Memory B cell (primary cell): ENCODE data around the gene IMP4.

Experiments
- ATAC-seq: fragments of 150-1000 bp; cut with Tn5 transposase; 2 replicates; pipeline ENCODE4 v1.10.0; 2021; ENCODE audit warnings: low read depth, mild to moderate bottlenecking, moderate library complexity
- DNase-seq, 2 donors: peaks; one replicate each; pipeline ENCODE4 v3.0.0; 2022; ENCODE audit warnings: low spot score in 2 of 2
- H3K27ac Mint-ChIP-seq: one replicate; pipeline ENCODE4 v1.8.0; 2022; ENCODE audit warnings: mild to moderate bottlenecking, moderate library complexity, mixed read lengths
- H3K27me3 Mint-ChIP-seq: one replicate; pipeline ENCODE4 v1.8.0; 2022; ENCODE audit warnings: mixed read lengths
- H3K36me3 Mint-ChIP-seq: one replicate; pipeline ENCODE4 v1.8.0; 2022; ENCODE audit warnings: mild to moderate bottlenecking, mixed read lengths
- H3K4me1 Mint-ChIP-seq: one replicate; pipeline ENCODE4 v1.8.0; 2022; ENCODE audit warnings: mixed read lengths
- H3K4me3 Mint-ChIP-seq: one replicate; pipeline ENCODE4 v1.8.0; 2022; ENCODE audit warnings: mild to moderate bottlenecking, moderate library complexity, mixed read lengths
- H3K9me3 Mint-ChIP-seq: one replicate; pipeline ENCODE4 v1.8.0; 2022; ENCODE audit warnings: mixed read lengths

IMP4 gene

DNA sequence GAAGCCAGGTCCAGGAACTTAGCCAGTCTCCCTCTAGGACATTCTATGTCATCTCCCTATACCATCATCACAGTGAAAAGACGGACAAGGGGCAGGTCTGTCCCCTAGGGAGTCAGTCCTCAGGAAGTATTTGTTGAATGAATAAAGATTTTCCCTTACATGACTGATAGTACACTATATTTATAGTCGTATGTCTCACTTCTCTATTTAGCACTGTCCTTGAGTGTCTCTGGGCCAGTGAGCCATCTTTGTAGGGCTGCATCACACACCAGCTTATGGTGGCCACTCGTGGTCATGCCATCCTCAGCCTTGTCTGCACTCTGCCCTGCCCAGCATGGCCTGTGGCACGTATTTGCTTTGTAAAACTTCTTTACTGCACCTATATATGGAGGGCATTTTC lies 38.9 kb downstream of the IMP4 start:
- H3K4me3 Mint-ChIP-seq: no peak overlapping the region
- no peaks in the 10 kb centered on the region for H3K9me3 Mint-ChIP-seq
- ATAC-seq (no peak), DNase-seq (no peak)
- H3K27ac Mint-ChIP-seq: peak overlapping the region; percentile 28
- H3K27me3 Mint-ChIP-seq: no peaks in the 10 kb centered on the region
- H3K4me1 Mint-ChIP-seq: peaks cover 56% of the 10 kb centered on the region
- H3K36me3 Mint-ChIP-seq: peaks cover 21% of the 10 kb centered on the region

DNA sequence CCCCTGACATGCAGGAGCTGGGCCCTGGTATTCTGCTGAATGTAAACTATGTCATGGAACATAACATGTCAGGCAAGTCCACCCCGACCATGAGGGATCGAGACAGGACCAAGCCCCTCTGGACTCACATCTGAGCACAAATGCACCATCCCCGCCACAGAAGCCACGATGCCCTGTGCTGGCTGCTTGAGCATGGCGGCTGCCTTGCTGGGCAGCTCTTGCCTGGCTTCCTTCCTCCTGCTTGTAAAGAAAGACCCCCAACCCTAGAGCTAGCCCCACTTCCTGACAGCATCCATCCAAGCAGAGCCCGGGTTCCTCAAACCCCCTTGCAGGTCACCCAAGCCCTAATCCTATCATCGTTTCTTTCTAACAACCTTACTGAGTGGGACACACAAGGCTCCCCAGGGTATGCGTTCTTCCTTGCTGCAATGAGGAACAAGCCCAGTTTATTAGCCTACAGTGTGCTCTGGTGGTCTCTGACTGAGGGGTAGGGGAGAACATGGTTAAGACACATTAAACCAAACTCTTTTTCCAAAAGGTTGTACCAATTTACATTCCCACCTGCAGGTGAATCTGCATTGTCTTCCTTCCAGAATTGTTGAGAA lies 39.7 kb downstream of the IMP4 start:
- Mint-ChIP-seq H3K36me3 (peaks cover 21% of the 10 kb centered on the region), H3K27ac (peak overlapping the region; percentile 28), H3K4me3 (no peak overlapping the region), H3K4me1 (peaks cover 54% of the 10 kb centered on the region), H3K27me3 (no peaks in the 10 kb centered on the region), H3K9me3 (no peaks in the 10 kb centered on the region)
- ATAC-seq: no peak
- DNase-seq: no peak

DNA sequence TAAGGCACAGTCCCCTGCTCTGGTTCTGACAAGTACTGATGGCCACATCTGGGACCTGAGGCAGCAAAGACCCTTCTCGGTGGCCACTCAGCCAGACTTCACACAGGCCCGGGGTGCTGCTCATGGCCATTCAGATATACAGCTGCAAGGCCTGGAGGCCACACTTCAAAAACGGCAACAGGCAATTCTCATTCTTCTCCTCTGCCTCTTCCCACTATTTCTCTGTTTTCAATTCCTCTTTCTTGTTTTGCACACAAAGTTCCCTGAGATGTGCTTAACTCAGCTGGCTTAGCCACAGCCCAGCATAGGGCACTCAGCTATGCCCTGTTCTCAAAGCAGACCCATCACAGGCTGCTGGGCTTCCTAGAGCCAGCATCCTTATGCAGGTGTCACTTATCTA lies 43.0 kb downstream of the IMP4 start:
- peaks cover 54% of the 10 kb centered on the region for H3K4me1 Mint-ChIP-seq
- H3K27ac Mint-ChIP-seq: peak overlapping the region; percentile 75
- H3K4me3 Mint-ChIP-seq: peak overlapping the region; percentile 35
- no peak for DNase-seq
- H3K27me3 Mint-ChIP-seq: no peaks in the 10 kb centered on the region
- peaks cover 11% of the 10 kb centered on the region for H3K36me3 Mint-ChIP-seq
- ATAC-seq: peak; percentile 66
- peaks cover 1% of the 10 kb centered on the region for H3K9me3 Mint-ChIP-seq

DNA sequence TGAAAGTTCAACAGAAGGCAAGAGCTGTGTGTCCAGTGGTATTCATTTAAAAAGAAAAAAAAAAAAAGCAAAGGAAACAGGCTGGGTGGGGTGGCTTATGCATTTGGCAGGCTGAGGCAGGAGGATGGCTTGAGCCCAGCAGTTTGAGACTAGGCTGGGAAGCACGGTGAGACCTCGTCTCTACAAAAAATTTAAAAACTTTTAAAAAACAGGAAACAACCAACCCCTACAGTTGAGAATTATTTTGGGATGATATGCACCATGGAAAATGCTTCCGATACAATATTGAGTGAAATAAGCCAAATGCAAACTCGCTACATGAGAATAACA lies 44.3 kb downstream of the IMP4 start:
- Mint-ChIP-seq H3K36me3 (peaks cover 9% of the 10 kb centered on the region), H3K9me3 (peaks cover 1% of the 10 kb centered on the region), H3K4me1 (peaks cover 46% of the 10 kb centered on the region), H3K4me3 (peak overlapping the region; percentile 50), H3K27ac (peak overlapping the region; percentile 75), H3K27me3 (no peaks in the 10 kb centered on the region)
- ATAC-seq: no peak
- DNase-seq: no peak

DNA sequence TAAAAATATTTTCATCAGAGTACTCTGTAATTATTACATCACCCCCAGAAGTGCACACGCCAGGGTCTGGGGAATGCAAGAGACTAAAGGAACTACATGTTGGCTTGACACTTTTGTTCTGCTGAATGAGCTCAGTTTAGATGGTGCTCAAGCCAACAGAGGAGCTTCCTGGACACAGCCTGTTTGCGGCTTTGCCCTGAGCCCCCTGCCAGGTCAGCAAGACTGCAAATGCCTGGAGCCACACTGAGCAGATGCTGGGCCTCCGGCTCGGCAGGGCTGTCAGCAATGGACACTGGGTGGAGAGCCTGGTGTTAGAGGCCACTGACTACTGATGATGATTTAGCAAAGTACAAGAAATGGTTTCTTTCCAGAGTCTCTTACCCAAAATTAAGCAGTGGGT lies 45.1 kb downstream of the IMP4 start:
- ATAC-seq: no peak

DNA sequence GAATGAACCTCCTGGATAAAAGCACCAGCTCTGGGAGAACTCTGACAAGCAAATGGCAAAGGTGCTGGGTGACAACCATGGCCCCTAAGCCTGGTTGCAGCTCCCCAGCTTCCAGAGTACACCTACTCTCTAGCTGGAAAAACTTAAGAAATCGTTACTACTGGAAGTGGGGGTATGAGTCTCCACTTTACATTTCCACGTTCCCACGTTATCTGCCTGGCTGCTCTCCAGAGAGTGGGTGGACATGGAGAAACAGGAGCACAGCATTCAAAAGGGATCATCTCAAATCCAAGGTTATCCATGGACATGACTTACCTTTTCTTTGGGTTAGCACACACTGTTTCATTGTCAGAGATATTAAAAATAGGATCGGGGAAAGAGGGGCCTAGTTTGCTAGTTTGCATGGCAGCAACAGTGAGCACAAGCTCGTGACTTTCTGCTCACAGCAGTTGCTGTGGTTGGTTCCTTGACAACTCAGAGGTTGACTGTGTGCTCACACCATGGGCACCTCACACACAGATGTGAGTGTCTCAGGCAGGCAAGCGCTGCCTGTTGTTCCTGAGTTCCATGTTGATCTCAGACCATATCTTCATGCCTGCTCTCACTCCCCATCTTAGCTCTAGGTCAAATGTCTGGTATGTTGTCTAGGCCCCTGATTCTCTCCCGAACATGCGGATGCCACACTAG lies 45.7 kb downstream of the IMP4 start:
- H3K27ac Mint-ChIP-seq: peak overlapping the region; percentile 54
- peaks cover 44% of the 10 kb centered on the region for H3K4me1 Mint-ChIP-seq
- no peaks in the 10 kb centered on the region for H3K27me3 Mint-ChIP-seq
- no peaks in the 10 kb centered on the region for H3K36me3 Mint-ChIP-seq
- no peak overlapping the region for H3K4me3 Mint-ChIP-seq
- DNase-seq: no peak
- no peak for ATAC-seq
- H3K9me3 Mint-ChIP-seq: peaks cover 1% of the 10 kb centered on the region

More for the DNA sequence above, 45.1 kb downstream of the IMP4 start:
- DNase-seq: no peak
- peaks cover 3% of the 10 kb centered on the region for H3K36me3 Mint-ChIP-seq
- H3K27me3 Mint-ChIP-seq: no peaks in the 10 kb centered on the region
- peaks cover 1% of the 10 kb centered on the region for H3K9me3 Mint-ChIP-seq
- peaks cover 44% of the 10 kb centered on the region for H3K4me1 Mint-ChIP-seq
- H3K27ac Mint-ChIP-seq: peak overlapping the region; percentile 54
- H3K4me3 Mint-ChIP-seq: no peak overlapping the region

DNA sequence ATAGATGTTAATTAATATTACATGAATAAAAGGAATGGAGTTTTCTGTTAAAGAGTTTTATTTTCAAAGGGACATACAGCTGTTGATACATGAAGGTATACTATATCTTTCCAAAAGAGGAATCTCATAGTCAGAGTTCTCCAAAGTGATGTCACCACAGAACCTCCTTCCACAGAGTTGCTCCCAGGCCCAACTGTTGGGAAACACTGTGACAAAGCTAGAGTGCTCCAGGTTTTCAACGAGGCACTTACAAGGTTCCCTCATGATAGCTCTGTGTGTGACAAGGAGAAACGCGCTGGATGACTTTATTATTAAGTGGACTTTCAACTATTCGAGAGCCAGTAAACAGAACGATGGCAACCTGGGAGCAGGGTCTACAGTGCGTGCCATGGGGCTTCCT lies 46.7 kb downstream of the IMP4 start:
- no peak overlapping the region for H3K4me3 Mint-ChIP-seq
- peak overlapping the region; percentile 54 for H3K27ac Mint-ChIP-seq
- peaks cover 44% of the 10 kb centered on the region for H3K4me1 Mint-ChIP-seq

DNA sequence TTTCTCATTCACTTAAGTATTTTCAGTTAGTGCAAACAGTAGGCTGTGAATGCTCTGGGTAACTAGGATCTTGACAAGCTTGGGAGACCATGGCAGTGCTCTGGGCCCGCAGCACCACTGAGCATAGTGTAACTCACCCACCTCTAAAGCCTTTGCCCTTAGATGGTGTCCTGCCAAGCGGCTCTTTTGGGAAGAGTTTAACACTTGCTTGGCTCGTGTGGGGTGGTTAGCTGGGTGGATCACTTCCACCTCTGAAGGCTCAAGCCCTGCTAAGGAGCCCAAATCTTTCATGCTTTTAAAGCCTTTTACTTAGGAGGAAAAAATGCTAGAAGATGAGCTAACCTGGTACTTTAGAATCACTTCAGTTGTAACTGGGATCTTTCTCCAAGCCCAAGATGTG lies 47.1 kb downstream of the IMP4 start:
- Mint-ChIP-seq H3K4me3 (no peak overlapping the region), H3K9me3 (peaks cover 1% of the 10 kb centered on the region), H3K36me3 (peaks cover 2% of the 10 kb centered on the region), H3K27me3 (peaks cover 2% of the 10 kb centered on the region), H3K27ac (no peak overlapping the region), H3K4me1 (peaks cover 44% of the 10 kb centered on the region)
- DNase-seq (no peak), ATAC-seq (no peak)

More for the DNA sequence above, 46.7 kb downstream of the IMP4 start:
- Mint-ChIP-seq H3K36me3 (no peaks in the 10 kb centered on the region), H3K27me3 (peaks cover 2% of the 10 kb centered on the region), H3K9me3 (peaks cover 1% of the 10 kb centered on the region)
- DNase-seq (no peak), ATAC-seq (no peak)

DNA sequence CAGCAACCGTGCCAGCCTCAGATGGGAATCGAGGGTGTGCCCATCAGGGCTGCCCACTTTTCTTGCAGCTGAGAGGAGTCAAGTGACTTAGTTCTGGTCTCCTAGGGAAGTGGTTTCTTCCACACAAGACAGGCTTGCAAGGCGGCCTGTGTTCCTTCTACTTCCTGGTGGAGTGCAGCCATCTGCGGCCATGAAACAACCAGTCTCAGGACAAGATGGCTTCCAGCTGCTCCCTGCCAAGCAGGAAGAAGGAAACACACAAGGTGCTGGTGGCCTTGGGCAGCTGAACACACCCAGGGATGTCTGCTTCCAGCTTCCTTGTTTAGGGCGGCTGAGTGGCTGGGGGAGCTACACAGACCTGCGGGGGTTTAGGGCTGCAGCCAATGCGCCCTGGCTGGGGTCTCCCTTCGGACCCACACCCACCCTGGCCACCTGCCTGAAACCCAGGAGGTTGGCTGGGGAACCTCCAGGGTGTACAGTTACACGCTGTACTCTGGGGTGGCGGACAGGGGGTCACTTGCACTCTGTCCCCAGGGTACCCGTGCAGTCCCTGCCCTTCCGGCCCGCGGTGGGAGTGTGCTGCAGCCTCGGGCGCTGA lies 47.9 kb downstream of the IMP4 start:
- DNase-seq: no peak
- H3K9me3 Mint-ChIP-seq: peaks cover 1% of the 10 kb centered on the region
- H3K27me3 Mint-ChIP-seq: peaks cover 2% of the 10 kb centered on the region
- peak overlapping the region; percentile 97 for H3K4me3 Mint-ChIP-seq
- H3K4me1 Mint-ChIP-seq: peaks cover 39% of the 10 kb centered on the region
- ATAC-seq: peak; percentile 26
- peak overlapping the region; percentile 89 for H3K27ac Mint-ChIP-seq
- H3K36me3 Mint-ChIP-seq: peaks cover 2% of the 10 kb centered on the region

DNA sequence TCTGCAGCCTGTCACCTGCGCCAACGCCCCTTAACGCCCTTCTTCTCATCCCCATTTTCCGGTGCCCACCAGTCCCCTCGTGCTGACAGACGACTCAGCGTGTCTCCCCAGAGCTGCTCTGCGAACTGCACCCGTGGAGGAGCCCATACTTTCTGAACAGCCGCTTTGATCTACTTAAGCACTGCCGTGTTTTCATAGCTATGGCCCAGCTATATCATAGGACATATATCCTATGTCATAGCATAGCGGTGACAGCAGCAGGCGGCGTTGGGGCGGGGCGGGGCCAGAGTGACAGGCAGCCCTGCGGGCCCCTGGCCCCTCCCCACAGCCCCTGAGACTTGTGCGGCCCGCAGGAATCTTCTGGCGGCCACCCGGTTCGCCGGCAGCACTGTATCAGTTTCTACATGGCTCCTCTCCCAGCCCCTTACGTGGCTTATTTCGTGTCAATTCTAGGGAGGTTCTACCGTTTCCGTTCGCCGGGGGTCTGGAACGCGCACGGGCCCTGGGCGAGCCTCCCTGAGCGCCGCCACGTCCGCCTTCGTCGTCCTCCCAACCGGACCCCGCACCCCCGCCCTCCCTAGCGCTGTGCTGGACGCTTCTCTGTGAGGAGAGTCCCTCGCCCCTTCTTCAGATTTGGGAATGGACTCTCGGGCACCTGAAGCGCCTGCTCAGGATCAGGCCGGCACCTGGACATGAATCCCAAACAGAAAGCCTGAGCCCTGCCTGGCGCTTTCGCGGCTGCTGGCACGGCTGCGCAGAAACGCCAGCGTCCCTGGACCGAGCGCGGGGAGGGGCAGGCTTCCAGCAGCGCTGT lies 48.6 kb downstream of the IMP4 start:
- no peak for DNase-seq
- peaks cover 1% of the 10 kb centered on the region for H3K9me3 Mint-ChIP-seq
- H3K27ac Mint-ChIP-seq: peak overlapping the region; percentile 89
- H3K4me3 Mint-ChIP-seq: peak overlapping the region; percentile 97
- ATAC-seq: peak; percentile 82
- peaks cover 2% of the 10 kb centered on the region for H3K27me3 Mint-ChIP-seq
- peaks cover 2% of the 10 kb centered on the region for H3K36me3 Mint-ChIP-seq
- peaks cover 33% of the 10 kb centered on the region for H3K4me1 Mint-ChIP-seq

DNA sequence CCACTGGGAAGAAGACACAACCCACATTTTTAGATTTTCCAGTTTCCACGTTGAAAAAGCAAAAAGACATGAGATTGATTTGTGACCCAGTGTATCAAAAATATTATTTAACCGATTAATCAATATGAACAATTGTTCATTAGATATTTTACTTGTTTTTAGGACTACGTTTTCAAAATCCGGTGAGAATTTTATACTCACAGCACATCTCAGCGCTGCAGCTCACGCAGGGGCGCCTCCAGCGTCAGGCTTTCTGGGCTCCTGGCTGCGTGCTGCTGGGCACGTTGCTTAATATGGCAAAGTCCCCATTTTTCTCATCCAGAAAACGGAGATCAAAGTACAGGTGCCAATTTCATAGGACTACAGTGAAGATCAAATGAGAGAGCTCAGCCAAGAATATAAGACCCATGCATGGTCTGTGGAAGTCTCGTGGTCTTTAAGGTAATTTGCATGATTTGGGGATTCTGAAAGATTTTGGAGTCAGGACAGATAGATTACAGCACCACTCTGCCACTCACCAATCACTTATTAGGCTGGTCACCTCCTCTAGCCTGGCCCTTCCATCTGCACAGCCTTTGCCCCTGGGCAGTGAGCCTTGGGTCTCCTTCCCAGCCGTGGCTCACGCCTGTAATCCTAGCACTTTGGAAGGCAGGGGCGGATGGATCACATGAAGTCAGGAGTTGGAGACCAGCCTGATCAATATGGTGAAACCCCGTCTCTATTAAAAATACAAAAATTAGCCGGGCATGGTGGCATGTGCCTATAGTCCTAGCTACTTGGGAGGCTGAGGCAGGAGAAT lies 49.4 kb downstream of the IMP4 start:
- ATAC-seq: no peak
- Mint-ChIP-seq H3K27me3 (peaks cover 3% of the 10 kb centered on the region), H3K36me3 (peaks cover 2% of the 10 kb centered on the region), H3K4me1 (peaks cover 28% of the 10 kb centered on the region), H3K9me3 (peaks cover 1% of the 10 kb centered on the region), H3K4me3 (peak overlapping the region; percentile 97), H3K27ac (peak overlapping the region; percentile 89)
- no peak for DNase-seq

DNA sequence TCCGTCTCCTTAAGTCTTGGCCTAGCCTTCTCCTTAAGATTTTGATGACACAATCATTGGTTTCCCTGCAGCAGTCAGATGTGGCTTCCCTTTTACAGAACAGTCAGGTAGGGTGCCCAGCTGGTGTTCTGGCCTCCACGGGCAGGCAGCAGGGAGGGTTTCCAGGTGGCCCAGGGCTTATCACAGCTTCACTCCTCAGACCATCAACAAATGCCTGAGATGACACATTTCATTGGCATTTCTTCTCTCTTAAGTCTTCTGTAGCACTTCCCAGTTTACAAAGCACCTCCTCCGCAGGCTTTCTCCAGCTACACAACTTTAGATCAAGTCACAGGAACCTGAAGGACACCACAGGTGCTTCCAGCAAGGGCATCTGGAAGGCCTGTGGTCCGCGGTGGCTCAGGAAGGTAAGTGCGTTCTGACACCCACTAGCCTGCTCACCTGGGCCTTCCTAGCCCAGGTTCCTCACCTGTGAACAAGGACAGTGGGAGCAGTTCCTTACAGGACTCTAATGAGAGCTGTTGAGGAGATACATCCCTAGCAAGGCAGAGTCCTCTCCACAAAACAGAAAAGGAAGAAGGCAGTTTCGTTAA lies 50.7 kb downstream of the IMP4 start:
- peaks cover 1% of the 10 kb centered on the region for H3K9me3 Mint-ChIP-seq
- peaks cover 2% of the 10 kb centered on the region for H3K36me3 Mint-ChIP-seq
- no peak for DNase-seq
- ATAC-seq: no peak
- peaks cover 18% of the 10 kb centered on the region for H3K4me1 Mint-ChIP-seq
- peaks cover 3% of the 10 kb centered on the region for H3K27me3 Mint-ChIP-seq
- H3K4me3 Mint-ChIP-seq: no peak overlapping the region
- H3K27ac Mint-ChIP-seq: no peak overlapping the region
